ENCODE measurements around the gene PTPRZ1. TPM values are rescaled to one million over a fixed set of nuclear protein-coding genes. Genes with fewer than 3 reads are reported as not detected.

Gene PTPRZ1
- total and polyA plus RNA-seq, 10 of the 15 experiments (the other 5 are each of a cell fraction or from before 2014, with no cell fraction given) = 0.05 to 0.21 (median 0.11) TPM; not detected in 7

DNA sequence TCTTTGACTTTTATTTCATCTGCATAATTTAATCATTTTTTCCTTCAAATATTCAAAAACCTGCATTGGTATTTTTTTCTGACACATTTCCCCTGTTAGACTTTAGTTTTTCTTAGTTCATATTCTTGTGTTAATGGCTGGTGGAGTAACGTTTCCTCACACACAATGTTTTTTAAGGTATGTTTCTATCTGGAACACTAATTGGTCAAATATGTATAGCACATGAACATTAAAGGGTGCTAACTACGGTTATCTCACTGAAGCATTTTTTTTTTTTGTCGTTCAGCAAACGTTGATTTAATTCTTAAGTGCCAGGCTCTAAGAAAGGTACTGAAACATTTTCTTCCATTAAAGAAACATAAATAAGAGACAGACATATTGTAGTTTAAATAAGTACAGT is 87.7 kb downstream of the PTPRZ1 start:
- DNase-seq (ENCODE audit: low read depth, low spot score) (no peak), FAIRE-seq (no peak), ATAC-seq (no peak)
- H3K9me3 ChIP-seq (replicated peaks; ENCODE audit: control insufficient read depth, insufficient read depth, low read length) = no peaks in the 10 kb centered on the region
- in situ Hi-C loops (cut with MboI) = no loop called here
- POLR2A ChIA-PET = no interaction called here
- H3K36me3 ChIP-seq (ENCODE audit: control insufficient read depth in 2 of 2, insufficient read depth in 2 of 2, low read length in 1 of 2) = no peaks in the 10 kb centered on the region
- H3K4me1 ChIP-seq (ENCODE audit: control insufficient read depth, insufficient read depth, low read length) = no peaks in the 10 kb centered on the region
- H3K27ac ChIP-seq (ENCODE audit: control insufficient read depth, insufficient read depth) = no peak overlapping the region
- CTCF ChIA-PET = interaction anchor here (1.4 to 1.5 kb wide), 2 partner anchors 8 to 34 kb away, joined by 3 to 4 read pairs; no protein-coding TSS in a partner anchor
- no peak overlapping the region for H3K9ac ChIP-seq (ENCODE audit: control insufficient read depth, insufficient read depth, low read length)
- no TSS peak for BruUV-seq (replicated peaks)
- RAD21 ChIA-PET (ENCODE audit: unreplicated experiment) = no interaction called here
- 43% methylated on average over 4 of the region's 4 CpGs for WGBS (ENCODE audit: insufficient coverage, insufficient replicate concordance, low lambda C conversion rate, missing lambda C conversion rate)
- H3K4me2 ChIP-seq (ENCODE audit: control insufficient read depth, insufficient read depth) = no peak overlapping the region
- no peaks in the 10 kb centered on the region; a peak in 1 of 4 replicates for H3K27me3 ChIP-seq (replicated peaks in 1 of 2; ENCODE audit: control insufficient read depth in 2 of 2, insufficient read depth in 2 of 2, low read length in 1 of 2)
- H3K79me2 ChIP-seq (ENCODE audit: control insufficient read depth, insufficient read depth, low read length) = no peaks in the 10 kb centered on the region
- no peak for TF ChIP-seq STAT3 (IDR thresholded peaks at IDR 0.05; ENCODE audit: low read depth, low read length)
- no peak for TF ChIP-seq ZNF384 (IDR thresholded peaks at IDR 0.05; ENCODE audit: borderline replicate concordance, low read depth, low read length)
- no peaks in the 10 kb centered on the region; the same call in 1 of the 2 replicates for H4K20me1 ChIP-seq (ENCODE audit: control insufficient read depth, insufficient read depth)
- H2AFZ ChIP-seq (ENCODE audit: control insufficient read depth, low read depth, low read length) = no peak overlapping the region
- no peak overlapping the region for H3K4me3 ChIP-seq
- intact Hi-C loops (cut with micrococcal nuclease; ENCODE audit: unreplicated experiment) = no loop called here
- SMC1A ChIA-PET (ENCODE audit: uncharacterized antibody, unreplicated experiment) = no interaction called here

DNA sequence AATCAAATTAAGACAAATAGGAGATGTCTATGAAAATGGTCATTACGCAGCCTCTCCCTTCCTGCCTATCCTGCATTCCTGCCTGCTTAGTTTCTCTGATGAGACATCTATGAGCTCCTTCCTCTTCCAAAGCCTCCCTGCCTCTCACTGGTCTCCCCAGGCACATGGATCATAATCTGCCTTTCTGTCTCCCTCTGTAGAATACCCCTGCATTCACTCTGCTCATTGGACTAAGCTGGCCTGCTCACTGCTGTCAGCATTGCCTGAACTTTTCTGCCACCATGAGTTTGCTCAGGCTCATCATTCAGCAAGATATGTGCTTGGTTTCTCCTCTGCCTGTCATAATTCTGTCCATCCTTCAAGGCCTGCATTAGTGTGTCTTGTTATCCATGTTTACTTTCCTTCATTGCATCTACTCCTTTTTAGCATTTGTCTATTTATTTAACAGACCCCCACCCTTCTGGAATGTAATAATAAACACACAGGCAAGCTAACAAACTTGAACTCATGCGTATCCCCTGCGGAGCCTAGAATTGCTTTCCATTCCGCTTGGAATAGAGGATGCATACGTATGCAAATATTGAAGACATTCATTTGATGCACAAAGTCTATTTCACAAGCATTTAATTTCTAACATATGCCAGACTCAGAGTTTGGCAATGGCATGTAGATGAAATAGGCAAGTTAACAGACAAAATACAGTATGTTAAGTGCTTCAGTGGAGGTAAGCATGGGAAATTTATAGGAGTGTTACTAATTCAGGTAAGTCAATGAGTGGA is 88.3 kb downstream of the PTPRZ1 start:
- no TSS peak for BruUV-seq (replicated peaks)
- ChIA-PET CTCF (interaction anchor here (1.4 kb wide), 1 partner anchor 33 kb away, joined by 3 read pairs; no protein-coding TSS in a partner anchor), POLR2A (no interaction called here), RAD21 (ENCODE audit: unreplicated experiment) (no interaction called here), SMC1A (ENCODE audit: uncharacterized antibody, unreplicated experiment) (interaction anchor here (0.6 kb wide), 1 partner anchor 70 kb away, joined by 4 read pairs; no protein-coding TSS in a partner anchor)
- 76% methylated on average over 5 of the region's 5 CpGs for WGBS (ENCODE audit: insufficient coverage, insufficient replicate concordance, low lambda C conversion rate, missing lambda C conversion rate)
- Histone ChIP-seq H2AFZ (ENCODE audit: control insufficient read depth, low read depth, low read length) (no peak overlapping the region), H3K27me3 (replicated peaks in 1 of 2; ENCODE audit: control insufficient read depth in 2 of 2, insufficient read depth in 2 of 2, low read length in 1 of 2) (no peaks in the 10 kb centered on the region; a peak in 1 of 4 replicates), H3K79me2 (ENCODE audit: control insufficient read depth, insufficient read depth, low read length) (no peaks in the 10 kb centered on the region), H3K36me3 (ENCODE audit: control insufficient read depth in 2 of 2, insufficient read depth in 2 of 2, low read length in 1 of 2) (no peaks in the 10 kb centered on the region), H3K4me2 (ENCODE audit: control insufficient read depth, insufficient read depth) (no peak overlapping the region), H3K4me3 (no peak overlapping the region), H3K4me1 (ENCODE audit: control insufficient read depth, insufficient read depth, low read length) (no peaks in the 10 kb centered on the region), H3K9ac (ENCODE audit: control insufficient read depth, insufficient read depth, low read length) (no peak overlapping the region), H3K27ac (ENCODE audit: control insufficient read depth, insufficient read depth) (no peak overlapping the region), H4K20me1 (ENCODE audit: control insufficient read depth, insufficient read depth) (no peaks in the 10 kb centered on the region; the same call in 1 of the 2 replicates), H3K9me3 (replicated peaks; ENCODE audit: control insufficient read depth, insufficient read depth, low read length) (no peaks in the 10 kb centered on the region)
- DNase-seq (ENCODE audit: low read depth, low spot score) = no peak
- in situ Hi-C loops (cut with MboI) = no loop called here
- ATAC-seq = no peak
- no peak for FAIRE-seq
- intact Hi-C loops (cut with micrococcal nuclease; ENCODE audit: unreplicated experiment) = no loop called here
- TF ChIP-seq, protein P1, sequence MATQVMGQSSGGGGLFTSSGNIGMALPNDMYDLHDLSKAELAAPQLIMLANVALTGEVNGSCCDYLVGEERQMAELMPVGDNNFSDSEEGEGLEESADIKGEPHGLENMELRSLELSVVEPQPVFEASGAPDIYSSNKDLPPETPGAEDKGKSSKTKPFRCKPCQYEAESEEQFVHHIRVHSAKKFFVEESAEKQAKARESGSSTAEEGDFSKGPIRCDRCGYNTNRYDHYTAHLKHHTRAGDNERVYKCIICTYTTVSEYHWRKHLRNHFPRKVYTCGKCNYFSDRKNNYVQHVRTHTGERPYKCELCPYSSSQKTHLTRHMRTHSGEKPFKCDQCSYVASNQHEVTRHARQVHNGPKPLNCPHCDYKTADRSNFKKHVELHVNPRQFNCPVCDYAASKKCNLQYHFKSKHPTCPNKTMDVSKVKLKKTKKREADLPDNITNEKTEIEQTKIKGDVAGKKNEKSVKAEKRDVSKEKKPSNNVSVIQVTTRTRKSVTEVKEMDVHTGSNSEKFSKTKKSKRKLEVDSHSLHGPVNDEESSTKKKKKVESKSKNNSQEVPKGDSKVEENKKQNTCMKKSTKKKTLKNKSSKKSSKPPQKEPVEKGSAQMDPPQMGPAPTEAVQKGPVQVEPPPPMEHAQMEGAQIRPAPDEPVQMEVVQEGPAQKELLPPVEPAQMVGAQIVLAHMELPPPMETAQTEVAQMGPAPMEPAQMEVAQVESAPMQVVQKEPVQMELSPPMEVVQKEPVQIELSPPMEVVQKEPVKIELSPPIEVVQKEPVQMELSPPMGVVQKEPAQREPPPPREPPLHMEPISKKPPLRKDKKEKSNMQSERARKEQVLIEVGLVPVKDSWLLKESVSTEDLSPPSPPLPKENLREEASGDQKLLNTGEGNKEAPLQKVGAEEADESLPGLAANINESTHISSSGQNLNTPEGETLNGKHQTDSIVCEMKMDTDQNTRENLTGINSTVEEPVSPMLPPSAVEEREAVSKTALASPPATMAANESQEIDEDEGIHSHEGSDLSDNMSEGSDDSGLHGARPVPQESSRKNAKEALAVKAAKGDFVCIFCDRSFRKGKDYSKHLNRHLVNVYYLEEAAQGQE (IDR thresholded peaks at IDR 0.05; ENCODE audit: low read depth, low read length) = no peak
- TF ChIP-seq, protein P2, sequence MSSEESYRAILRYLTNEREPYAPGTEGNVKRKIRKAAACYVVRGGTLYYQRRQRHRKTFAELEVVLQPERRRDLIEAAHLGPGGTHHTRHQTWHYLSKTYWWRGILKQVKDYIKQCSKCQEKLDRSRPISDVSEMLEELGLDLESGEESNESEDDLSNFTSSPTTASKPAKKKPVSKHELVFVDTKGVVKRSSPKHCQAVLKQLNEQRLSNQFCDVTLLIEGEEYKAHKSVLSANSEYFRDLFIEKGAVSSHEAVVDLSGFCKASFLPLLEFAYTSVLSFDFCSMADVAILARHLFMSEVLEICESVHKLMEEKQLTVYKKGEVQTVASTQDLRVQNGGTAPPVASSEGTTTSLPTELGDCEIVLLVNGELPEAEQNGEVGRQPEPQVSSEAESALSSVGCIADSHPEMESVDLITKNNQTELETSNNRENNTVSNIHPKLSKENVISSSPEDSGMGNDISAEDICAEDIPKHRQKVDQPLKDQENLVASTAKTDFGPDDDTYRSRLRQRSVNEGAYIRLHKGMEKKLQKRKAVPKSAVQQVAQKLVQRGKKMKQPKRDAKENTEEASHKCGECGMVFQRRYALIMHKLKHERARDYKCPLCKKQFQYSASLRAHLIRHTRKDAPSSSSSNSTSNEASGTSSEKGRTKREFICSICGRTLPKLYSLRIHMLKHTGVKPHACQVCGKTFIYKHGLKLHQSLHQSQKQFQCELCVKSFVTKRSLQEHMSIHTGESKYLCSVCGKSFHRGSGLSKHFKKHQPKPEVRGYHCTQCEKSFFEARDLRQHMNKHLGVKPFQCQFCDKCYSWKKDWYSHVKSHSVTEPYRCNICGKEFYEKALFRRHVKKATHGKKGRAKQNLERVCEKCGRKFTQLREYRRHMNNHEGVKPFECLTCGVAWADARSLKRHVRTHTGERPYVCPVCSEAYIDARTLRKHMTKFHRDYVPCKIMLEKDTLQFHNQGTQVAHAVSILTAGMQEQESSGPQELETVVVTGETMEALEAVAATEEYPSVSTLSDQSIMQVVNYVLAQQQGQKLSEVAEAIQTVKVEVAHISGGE (CRISPR knock-in tag; IDR thresholded peaks at IDR 0.05) = no peak
- TF ChIP-seq, protein P3, sequence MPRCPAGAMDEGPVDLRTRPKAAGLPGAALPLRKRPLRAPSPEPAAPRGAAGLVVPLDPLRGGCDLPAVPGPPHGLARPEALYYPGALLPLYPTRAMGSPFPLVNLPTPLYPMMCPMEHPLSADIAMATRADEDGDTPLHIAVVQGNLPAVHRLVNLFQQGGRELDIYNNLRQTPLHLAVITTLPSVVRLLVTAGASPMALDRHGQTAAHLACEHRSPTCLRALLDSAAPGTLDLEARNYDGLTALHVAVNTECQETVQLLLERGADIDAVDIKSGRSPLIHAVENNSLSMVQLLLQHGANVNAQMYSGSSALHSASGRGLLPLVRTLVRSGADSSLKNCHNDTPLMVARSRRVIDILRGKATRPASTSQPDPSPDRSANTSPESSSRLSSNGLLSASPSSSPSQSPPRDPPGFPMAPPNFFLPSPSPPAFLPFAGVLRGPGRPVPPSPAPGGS (IDR thresholded peaks at IDR 0.05; ENCODE audit: borderline replicate concordance, insufficient read depth, low read depth, low read length, poor library complexity, severe bottlenecking) = no peak
- no peak for TF ChIP-seq HDAC6 (IDR thresholded peaks at IDR 0.05; ENCODE audit: unreplicated experiment)

Measured in GM12878 (cell line).